Stimulated activated CD4-positive, alpha-beta T cell treated with anti-CD3 and anti-CD28 coated beads, Interleukin-4, amount 100 ng/mL, for 48 hours (primary cell): ENCODE results near the gene ACBD6.

ENCODE experiments used
- DNase-seq, 2 donors: peaks; one replicate each; pipeline ENCODE4 v3.0.0-alpha.2; 2020; ENCODE audit warnings: low read depth in 2 of 2

The ACBD6 gene

DNA sequence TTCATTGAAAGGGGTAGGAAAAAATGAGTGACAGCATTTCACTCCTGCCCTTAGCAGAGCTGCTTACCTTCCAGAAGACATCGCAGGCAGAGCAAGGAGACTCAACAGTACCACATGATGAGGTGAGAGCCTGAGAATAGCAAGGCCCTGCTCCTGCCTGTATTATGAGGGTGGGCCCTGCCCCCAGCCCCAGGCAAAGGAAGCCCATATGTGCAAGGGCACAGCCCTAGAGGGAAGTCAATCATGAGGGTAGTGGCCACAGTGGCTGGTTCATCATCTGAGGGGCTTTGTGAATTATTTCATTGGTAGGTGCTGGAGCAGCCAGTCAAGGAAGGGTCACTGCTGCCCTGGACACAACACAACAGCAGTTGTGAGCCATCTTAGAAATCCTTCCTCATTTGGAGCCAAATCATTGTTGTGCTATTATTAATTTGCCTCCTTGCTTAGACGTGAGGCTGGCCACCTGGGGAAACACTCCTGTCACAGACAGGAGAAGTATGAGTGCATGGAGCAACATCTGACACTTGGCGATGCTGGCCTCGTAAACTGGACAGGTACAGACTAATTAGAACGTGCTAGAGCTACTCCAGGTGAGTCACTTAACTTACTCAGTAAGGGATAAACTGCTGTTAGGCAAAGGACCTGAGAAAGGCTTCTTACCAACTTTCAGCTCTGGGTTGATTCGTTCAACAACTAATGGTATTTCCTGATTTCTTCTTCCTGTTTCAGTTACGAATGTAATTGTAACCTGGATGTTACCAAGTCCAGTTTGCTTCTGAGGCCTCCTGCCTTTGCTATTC, 22.7 kb upstream of the ACBD6 start:
- no peak for DNase-seq

DNA sequence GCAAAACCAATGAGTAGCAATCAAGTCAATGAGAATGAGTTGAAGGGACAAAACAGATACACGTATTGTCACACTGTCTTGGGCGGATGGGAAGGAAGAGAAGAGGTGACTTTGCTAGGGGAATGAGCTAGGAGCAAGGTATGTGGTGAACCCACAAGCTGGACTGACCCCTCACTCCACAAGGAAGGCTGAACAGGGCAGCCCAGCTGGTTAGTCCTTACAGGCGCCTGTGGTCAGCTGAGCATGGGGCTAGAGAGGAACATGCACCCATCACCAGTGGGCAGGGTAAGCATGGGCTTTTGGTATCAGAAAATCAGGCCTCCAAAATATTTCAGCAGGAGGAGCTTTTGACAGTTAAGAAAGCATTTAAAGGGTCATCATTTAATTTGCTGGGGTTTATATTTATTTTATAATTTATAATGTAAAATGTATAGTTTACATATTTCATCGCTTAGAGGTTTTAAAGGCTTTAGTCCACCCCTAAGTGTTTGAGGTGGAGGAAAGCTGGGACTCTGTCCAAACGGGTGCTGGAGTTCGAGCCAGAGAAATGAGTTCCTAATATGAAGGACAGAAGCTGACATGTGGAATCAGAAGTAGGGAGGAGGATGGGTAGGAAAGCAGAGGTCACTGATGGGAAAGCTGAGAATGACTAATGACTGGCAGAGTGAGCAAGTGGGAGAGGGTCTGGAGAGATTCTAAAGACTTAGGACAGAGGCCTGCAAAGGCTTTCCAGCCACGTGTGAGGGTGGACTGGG, 22.0 kb upstream of the ACBD6 start:
- DNase-seq, result no peak

DNA sequence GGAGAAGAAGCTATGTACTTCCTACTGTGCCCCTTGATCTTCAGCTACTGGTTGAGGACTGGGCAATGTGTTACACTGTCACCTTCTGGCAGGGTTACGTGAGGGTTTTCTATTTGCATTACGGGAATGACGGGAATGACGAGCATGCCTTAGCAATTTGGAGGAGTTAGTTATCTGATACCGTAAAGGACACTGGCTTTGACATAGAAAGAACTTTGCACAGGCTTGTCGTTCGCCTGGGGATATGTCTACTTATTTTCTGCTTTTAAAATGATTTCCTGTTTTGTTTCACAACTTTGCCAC, 19.8 kb upstream of the ACBD6 start:
- DNase-seq, result no peak

- no peak for DNase-seq
Measured at GRCh38 chr1:180521474-180522212, 19.3 kb upstream of the ACBD6 start.

- no peak for DNase-seq
Measured at GRCh38 chr1:180519846-180520245, 17.5 kb upstream of the ACBD6 start.

DNA sequence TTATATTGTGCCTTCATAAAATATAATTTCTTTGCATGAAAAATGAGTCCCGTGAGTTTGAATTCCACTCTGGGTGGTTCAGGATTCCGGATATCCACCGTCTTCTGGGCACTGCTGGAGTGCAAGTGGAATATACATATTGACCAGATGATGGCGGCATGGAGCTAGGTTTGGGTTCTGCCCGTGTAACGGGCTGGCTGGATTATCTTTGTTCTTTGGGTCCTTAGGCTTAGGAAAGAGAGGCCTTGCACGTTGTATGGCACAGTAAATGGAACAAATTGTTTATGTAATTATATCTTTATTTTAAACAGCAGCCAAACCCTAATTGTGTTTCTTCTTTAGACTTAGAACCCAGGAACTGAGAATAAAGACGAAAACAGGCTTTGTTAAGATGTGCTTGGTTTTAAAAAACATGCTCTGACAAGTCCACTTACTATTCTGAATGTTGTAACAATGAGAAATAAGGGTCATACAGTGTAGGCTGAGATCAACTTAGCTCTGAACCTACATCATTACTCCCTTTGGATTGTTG, 13.5 kb upstream of the ACBD6 start:
- peak; percentile 32 to 40 for DNase-seq

DNA sequence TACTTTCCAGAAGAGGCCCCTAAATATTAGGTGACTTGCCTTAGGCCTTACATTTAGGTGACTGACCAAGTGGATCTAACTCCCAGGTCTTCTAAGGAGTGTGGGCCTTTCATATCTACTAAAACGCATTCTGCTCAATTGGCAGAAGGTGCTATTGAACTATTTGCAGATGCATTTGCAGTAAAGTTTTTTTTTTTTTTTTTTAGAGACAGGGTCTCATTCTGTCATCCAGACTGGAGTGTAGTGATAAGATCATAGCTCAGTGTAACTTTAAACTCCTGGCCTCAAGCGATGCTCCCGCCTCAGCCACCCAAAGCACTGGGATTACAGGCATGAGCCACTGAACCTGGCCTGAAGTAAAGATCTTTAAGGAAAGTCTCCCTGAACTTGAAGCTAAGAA, 13.0 kb upstream of the ACBD6 start:
- DNase-seq, result no peak

DNA sequence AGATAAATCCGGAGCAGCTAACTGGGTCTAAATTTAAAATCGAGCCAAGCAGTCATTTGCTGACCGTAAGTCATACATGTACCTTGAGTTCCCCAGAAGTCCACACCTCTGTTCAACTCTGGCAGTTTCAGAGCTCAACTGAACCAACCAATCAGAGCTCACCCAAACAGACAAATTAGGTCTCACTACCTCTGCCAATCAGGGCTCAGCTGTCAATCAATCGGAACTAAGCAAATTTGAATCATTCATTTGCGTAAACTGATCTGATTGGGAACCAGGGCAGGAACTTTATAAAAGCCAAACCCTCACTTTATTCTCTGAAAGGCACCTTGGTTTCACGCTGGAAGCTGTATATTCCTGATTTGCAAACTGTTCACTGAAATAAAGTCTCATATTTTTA, 11.2 kb upstream of the ACBD6 start:
- no peak for DNase-seq

DNA sequence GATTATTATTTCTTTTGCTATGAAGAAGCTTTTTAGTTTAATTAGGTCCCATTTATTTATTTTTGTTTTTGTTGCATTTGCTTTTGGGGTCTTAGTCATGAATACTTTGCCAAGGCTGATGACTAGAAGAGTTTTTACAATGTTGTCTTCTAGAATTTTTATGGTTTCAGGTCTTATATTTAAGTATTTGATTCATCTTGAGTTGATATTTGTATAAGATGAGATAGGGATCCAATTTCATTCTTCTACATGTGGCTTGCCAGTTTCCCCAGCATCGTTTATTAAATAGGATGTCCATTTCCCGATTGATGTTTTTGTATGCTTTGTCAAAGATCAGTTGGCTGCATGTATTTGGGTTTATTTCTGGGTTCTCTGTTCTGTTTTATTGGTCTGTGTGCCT, 8.5 kb upstream of the ACBD6 start:
- no peak for DNase-seq

- no peak for DNase-seq
Measured at GRCh38 chr1:180508725-180509097, 6.3 kb upstream of the ACBD6 start.

GRCh38 chr1:180507795-180508724, 5.7 kb upstream of the ACBD6 start:
- DNase-seq, result no peak

DNA sequence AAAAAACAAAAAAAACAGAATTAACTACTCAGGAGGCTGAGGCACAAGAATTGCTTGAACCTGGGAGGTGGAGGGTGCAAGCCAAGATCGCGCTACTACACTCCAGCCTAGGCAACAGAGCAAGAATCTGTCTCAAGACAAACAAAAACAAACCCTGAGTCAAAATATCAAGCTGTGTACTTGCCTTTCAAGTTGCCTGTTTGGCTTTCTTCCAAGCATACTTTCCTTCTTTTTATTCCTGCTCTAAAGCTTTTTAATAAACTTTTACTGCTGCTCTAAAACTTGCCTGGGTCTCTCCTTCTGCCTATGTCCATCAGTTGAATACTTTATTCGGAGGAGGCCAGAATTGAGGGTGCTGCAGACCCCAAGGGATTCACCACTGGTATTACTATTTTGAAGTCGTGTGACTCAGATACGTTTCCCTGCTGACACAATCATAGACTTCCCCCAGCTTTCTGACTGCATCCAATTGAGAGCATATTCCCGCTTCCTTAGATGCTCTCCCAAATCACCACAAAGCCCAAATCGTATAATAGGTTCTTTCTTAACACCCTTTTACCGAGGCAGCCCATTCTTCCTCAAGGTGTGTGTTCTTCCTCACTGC, 3.5 kb upstream of the ACBD6 start:
- no peak for DNase-seq

DNA sequence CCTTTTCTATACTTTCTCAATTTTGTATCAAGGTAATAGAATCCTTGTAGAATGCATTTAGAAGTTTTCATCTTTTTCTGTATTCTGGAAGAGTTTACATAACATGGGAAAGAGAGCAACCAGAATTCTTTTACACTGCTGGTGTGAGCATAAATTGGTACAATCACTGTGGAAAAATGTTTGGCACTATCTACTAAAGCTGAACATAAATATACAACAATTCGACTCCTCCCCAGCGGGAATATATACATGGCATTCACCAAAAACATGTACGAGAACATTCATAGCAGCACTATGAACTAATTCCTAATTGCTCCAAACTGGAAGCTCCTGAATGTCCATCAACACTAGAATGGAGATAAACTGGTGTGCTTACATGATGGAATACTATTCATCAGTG, 1.8 kb upstream of the ACBD6 start:
- no peak for DNase-seq

- no peak for DNase-seq
Measured at GRCh38 chr1:180503280-180503862, 994 bp upstream of the ACBD6 start.

DNA sequence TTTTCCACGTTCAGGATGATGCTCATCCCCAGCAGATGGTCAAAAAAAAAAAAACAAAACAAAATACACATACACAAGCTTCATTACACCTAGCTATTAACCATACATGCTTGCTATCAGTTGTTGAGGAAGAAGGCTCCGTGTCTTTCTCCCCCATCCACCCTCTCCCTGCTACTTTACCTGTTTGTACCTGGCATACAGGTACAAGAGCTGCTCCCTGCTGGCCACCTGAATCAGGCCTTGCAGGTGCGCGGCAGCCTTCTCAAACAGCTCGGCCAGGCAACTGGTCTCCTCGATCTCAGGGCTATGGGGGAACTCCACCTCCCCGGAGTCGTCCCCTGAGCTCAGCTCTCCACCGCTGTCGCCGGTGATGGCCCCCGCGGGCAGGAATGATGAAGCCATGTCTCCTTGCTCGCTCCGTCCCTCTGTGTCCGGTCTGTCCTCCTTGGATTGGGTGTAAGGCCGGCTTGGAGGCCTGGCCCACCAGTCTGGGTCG, 464 bp downstream of the ACBD6 start:
- DNase-seq, result no peak

DNA sequence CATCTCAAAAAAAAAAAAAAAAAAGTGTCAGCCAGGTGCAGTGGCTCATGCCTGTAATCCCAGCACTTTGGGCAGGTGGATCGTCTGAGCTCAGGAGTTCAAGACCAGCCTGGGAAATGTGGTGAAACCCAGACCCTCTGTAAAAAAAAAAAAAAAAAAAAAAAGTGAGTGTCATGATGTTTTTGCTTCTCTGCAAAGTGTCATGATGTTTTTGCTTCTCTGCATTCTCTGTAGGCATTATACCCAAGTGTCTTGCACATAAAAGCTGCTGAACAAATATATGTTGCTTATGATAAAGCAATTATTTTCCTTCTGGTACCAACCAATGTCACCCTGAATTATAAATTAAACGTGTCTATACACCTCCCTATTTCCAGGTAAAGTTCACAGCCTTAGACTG, 1.7 kb downstream of the ACBD6 start:
- DNase-seq, result no peak

- DNase-seq, result no peak
Measured at GRCh38 chr1:180498594-180498993, 3.8 kb downstream of the ACBD6 start.

DNA sequence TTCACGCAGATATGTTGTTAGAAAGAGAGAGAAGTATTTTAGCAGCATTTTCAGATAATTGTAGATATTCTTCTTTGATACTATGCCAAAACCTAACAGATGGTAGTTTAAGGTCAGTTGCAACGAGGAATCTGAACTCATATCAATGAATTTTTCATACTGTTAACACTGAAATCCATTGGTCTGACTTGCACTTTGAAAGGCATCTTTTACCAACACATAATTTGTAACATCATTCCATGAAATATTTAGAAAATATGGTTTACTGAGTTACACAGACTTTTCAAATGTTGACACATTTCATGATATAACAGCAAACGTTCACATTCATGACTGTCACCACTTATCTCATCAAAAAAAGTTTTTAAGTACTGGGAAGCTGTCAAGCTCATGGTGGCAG, 4.6 kb downstream of the ACBD6 start:
- no peak for DNase-seq

- DNase-seq, result no peak
Measured at GRCh38 chr1:180494370-180494769, 8.0 kb downstream of the ACBD6 start.

GRCh38 chr1:180489976-180490375, 12.4 kb downstream of the ACBD6 start:
- DNase-seq, result no peak

- no peak for DNase-seq
Measured at GRCh38 chr1:180489313-180489712, 13.1 kb downstream of the ACBD6 start.
